Loucy (cell line): Measurements from ENCODE around the gene RERE.

Experiments
- CTCF ChIP-seq: fragments of 200-600 bp; sonication (generic); conservative IDR thresholded peaks from 2 replicates; pipeline ENCODE4 v1.5.1; 2014; ENCODE audit warnings: mild to moderate bottlenecking, antibody characterized with exemption, low read length
- EZH2phosphoT487 ChIP-seq: fragments of 200-600 bp; IDR thresholded peaks from 2 replicates; pipeline ENCODE4 v1.6.1; 2018; ENCODE audit warnings: antibody characterized with exemption, mild to moderate bottlenecking, moderate library complexity, borderline replicate concordance

GRCh38 chr1:8687039-8687438 is 130.4 kb downstream of the RERE start:
- TF ChIP-seq CTCF (no peak), EZH2phosphoT487 (no peak)
